HL-60 (cell line): ENCODE results near the gene TFAP2E.

Source experiments
- DNase-seq, 2 experiments: peaks; one replicate each; pipeline ENCODE4 v3.0.0-alpha.2; 2010 to 2020; ENCODE audit warnings: low read depth in 1 of 2, low spot score in 1 of 2
- H3K27ac ChIP-seq: fragments of 250-450 bp; sonication (Bioruptor Pico); replicated peaks from 2 replicates; pipeline ENCODE4 v1.5.1; 2020; ENCODE audit warnings: mild to moderate bottlenecking, moderate library complexity
- H3K27me3 ChIP-seq: fragments of 250-450 bp; sonication (Bioruptor Pico); 2 replicates; pipeline ENCODE4 v1.5.1; 2021; ENCODE audit warnings: mild to moderate bottlenecking, moderate library complexity; ENCODE audit not compliant: insufficient read depth, poor library complexity, severe bottlenecking
- H3K4me3 ChIP-seq: replicated peaks from 2 replicates; pipeline ENCODE4 v1.5.1; 2011; ENCODE audit warnings: mild to moderate bottlenecking, control low read depth, low read length; ENCODE audit not compliant: insufficient read depth
- GABPA ChIP-seq: IDR thresholded peaks from 2 replicates; pipeline ENCODE4 v1.6.1; 2012; ENCODE audit warnings: low read depth
- POLR2AphosphoS5 ChIP-seq: IDR thresholded peaks from 2 replicates; pipeline ENCODE4 v1.6.1; 2012; ENCODE audit warnings: low read depth
- SPI1 ChIP-seq: IDR thresholded peaks from 2 replicates; pipeline ENCODE4 v1.6.1; 2012; ENCODE audit warnings: low read depth, mild to moderate bottlenecking, borderline replicate concordance
- TF ChIP-seq, protein P1 (sequence below): IDR thresholded peaks from one replicate; pipeline ENCODE4 v1.5.1; 2011; ENCODE audit warnings: low read length, control low read depth, inconsistent platforms; ENCODE audit not compliant: insufficient read depth
- TF ChIP-seq, protein P2 (sequence below): IDR thresholded peaks from 2 replicates; pipeline ENCODE4 v1.6.1; 2012; ENCODE audit warnings: low read depth; ENCODE audit not compliant: insufficient replicate concordance

TFAP2E gene

DNA sequence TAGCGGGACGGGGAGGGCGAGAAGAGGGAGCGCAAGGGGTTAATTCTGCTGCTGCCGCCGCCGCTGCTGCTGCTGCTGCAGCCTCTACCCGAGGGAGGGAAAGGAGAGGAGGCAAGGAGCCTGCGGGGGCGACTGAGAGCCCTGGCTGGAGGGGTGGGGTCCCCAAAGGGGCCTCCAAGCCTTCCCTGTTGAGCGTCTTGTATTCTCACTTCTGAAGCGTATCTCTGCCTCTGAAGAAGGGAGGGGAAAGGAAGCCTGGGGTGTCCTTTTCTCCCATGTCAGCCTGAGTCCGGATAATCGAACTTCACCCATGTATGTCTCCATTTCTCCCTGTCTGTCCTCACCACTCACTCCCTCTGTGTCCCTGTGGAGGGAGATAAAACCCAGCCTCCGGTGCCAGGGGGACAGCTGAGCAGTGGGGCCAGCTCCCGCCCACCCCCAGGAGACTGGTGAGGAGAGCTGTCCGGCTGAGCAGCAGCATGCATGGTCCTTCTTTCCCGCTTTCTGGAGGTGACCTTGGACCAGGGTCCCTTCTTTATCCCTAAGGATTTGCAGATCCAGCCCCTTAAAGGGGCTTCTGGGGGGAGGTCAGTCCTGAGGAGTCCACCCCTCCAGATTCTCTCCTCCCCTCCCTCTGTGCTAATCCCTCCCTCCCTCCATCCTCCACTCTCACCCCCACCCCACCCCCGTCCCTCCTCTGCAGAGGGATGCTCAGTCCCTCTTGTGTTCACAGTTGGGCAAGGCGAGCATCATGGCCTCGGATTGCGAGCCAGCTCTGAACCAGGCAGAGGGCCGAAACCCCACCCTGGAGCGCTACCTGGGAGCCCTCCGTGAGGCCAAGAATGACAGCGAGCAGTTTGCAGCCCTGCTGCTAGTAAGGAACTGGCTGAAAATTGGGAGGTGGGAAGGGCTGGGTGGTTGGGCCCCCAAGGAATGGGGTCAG, 14.5 kb upstream of the TFAP2E start:
- H3K4me3 ChIP-seq = peak overlapping the region; percentile 93
- no peak for DNase-seq
- no peaks in the 10 kb centered on the region for H3K27me3 ChIP-seq
- H3K27ac ChIP-seq = peak overlapping the region; percentile 94
- no peak for TF ChIP-seq GABPA
- TF ChIP-seq POLR2AphosphoS5 = no peak

DNA sequence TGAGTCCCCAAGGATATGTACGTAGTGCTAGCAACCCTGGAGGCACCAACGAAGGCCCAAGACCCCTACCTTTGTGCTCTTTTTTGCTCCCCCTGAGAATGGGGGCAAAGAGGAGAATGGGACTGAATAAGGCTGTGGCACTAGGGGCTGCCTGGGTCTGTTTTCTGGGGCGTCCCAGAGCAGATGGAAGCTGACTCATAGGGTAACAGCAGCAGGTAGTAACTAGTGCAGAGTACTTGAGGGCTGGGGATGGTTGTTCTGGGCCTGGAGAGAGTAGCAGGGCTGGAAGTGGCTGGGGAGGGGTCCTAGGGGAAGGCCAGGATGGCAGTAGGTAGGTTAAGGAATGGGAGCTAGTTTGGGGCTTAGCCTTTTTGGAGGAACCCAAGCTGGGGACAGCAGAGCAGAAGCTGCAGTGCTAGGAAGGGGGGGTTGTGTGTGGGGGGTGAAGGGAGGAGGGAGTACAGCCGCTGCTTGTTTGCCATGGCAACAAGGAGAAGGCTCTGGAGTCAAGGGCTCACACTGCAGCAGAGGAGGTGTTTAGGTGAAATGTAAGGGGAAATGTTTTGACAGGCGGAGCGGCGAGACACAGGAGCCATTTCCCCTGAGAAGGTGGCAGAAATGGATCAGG, 13.7 kb upstream of the TFAP2E start:
- DNase-seq = no peak
- TF ChIP-seq POLR2AphosphoS5 (no peak), SPI1 (no peak), GABPA (no peak)
- TF ChIP-seq, protein P1, sequence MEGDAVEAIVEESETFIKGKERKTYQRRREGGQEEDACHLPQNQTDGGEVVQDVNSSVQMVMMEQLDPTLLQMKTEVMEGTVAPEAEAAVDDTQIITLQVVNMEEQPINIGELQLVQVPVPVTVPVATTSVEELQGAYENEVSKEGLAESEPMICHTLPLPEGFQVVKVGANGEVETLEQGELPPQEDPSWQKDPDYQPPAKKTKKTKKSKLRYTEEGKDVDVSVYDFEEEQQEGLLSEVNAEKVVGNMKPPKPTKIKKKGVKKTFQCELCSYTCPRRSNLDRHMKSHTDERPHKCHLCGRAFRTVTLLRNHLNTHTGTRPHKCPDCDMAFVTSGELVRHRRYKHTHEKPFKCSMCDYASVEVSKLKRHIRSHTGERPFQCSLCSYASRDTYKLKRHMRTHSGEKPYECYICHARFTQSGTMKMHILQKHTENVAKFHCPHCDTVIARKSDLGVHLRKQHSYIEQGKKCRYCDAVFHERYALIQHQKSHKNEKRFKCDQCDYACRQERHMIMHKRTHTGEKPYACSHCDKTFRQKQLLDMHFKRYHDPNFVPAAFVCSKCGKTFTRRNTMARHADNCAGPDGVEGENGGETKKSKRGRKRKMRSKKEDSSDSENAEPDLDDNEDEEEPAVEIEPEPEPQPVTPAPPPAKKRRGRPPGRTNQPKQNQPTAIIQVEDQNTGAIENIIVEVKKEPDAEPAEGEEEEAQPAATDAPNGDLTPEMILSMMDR = no peak
- TF ChIP-seq, protein P2, sequence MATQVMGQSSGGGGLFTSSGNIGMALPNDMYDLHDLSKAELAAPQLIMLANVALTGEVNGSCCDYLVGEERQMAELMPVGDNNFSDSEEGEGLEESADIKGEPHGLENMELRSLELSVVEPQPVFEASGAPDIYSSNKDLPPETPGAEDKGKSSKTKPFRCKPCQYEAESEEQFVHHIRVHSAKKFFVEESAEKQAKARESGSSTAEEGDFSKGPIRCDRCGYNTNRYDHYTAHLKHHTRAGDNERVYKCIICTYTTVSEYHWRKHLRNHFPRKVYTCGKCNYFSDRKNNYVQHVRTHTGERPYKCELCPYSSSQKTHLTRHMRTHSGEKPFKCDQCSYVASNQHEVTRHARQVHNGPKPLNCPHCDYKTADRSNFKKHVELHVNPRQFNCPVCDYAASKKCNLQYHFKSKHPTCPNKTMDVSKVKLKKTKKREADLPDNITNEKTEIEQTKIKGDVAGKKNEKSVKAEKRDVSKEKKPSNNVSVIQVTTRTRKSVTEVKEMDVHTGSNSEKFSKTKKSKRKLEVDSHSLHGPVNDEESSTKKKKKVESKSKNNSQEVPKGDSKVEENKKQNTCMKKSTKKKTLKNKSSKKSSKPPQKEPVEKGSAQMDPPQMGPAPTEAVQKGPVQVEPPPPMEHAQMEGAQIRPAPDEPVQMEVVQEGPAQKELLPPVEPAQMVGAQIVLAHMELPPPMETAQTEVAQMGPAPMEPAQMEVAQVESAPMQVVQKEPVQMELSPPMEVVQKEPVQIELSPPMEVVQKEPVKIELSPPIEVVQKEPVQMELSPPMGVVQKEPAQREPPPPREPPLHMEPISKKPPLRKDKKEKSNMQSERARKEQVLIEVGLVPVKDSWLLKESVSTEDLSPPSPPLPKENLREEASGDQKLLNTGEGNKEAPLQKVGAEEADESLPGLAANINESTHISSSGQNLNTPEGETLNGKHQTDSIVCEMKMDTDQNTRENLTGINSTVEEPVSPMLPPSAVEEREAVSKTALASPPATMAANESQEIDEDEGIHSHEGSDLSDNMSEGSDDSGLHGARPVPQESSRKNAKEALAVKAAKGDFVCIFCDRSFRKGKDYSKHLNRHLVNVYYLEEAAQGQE = no peak
- Histone ChIP-seq H3K27me3 (no peaks in the 10 kb centered on the region), H3K27ac (no peak overlapping the region), H3K4me3 (no peak overlapping the region)

DNA sequence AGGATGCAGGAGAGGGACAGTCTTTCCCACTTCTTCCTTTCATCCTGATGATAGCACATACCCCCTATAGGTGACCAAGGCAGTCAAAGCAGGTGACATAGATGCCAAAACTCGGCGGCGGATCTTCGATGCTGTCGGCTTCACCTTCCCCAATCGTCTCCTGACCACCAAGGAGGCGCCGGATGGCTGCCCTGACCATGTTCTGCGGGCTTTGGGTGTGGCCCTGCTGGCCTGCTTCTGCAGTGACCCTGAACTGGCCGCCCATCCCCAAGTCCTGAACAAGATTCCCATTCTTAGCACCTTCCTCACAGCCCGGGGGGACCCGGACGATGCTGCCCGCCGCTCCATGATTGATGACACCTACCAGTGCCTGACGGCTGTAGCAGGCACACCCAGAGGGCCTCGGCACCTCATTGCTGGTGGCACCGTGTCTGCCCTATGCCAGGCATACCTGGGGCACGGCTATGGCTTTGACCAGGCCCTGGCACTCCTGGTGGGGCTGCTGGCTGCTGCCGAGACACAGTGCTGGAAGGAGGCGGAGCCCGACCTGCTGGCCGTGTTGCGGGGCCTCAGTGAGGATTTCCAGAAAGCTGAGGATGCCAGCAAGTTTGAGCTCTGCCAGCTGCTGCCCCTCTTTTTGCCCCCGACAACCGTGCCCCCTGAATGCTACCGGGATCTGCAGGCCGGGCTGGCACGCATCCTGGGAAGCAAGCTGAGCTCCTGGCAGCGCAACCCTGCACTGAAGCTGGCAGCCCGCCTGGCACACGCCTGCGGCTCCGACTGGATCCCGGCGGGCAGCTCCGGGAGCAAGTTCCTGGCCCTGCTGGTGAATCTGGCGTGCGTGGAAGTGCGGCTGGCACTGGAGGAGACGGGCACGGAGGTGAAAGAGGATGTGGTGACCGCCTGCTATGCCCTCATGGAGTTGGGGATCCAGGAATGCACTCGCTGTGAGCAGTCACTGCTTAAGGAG, 12.6 kb upstream of the TFAP2E start:
- TF ChIP-seq SPI1 (no peak), POLR2AphosphoS5 (no peak), GABPA (no peak)
- TF ChIP-seq, protein P1 = no peak
- TF ChIP-seq, protein P2 = no peak
- no peak for DNase-seq
- Histone ChIP-seq H3K27ac (no peak overlapping the region), H3K4me3 (no peak overlapping the region), H3K27me3 (no peaks in the 10 kb centered on the region)
